PC-9 (cell line): ENCODE measurements around the gene PGAM5. TPM values are rescaled to one million over a fixed set of nuclear protein-coding genes. Genes with fewer than 3 reads are reported as not detected.
A peak's percentile ranks its signal among the peaks of the same experiment; 100 is the strongest.

ENCODE experiments used
- BruUV-seq: library from RNA; stranded (reverse); fragments of 400-500 nt; replicated peaks from 2 replicates; lab custom pipeline; 2021; lab: Mats Ljungman, UMichigan
- CTCF ChIA-PET: fragments of 300-600 bp; sonication (Branson Sonifier 250); formaldehyde crosslinking; loops from one replicate; lab custom pipeline; 2022; ENCODE audit warnings: antibody characterized with exemption; lab: Charles Lee
- POLR2A ChIA-PET: fragments of 300-600 bp; sonication (Branson Sonifier 250); formaldehyde crosslinking; loops from one replicate; lab custom pipeline; 2022; ENCODE audit warnings: antibody characterized with exemption; ENCODE audit not compliant: unreplicated experiment; lab: Charles Lee
- DNase-seq, 2 experiments: peaks; one replicate each; pipeline versions ENCODE4 v3.0.0 to v3.0.0-alpha.2; 2015 to 2022; ENCODE audit warnings: mixed read lengths in 1 of 2
- H2AFZ ChIP-seq: fragments of 200-600 bp; sonication (generic); 2 replicates; pipeline ENCODE4 v1.8.1; 2017; ENCODE audit warnings: antibody characterized with exemption
- H3F3A ChIP-seq: fragments of 200-600 bp; sonication (generic); 2 replicates; pipeline ENCODE4 v1.8.1; 2017; ENCODE audit warnings: antibody characterized with exemption, mild to moderate bottlenecking, low read depth; ENCODE audit not compliant: insufficient read depth
- H3K27ac ChIP-seq: fragments of 200-600 bp; sonication (generic); 2 replicates; pipeline ENCODE4 v1.6.1; 2016; ENCODE audit warnings: mixed run types
- H3K27me3 ChIP-seq: fragments of 200-600 bp; sonication (generic); 2 replicates; pipeline ENCODE4 v1.6.1; 2016; ENCODE audit warnings: low read depth, mixed run types; ENCODE audit not compliant: insufficient read depth
- H3K36me3 ChIP-seq: fragments of 200-600 bp; sonication (generic); 2 replicates; pipeline ENCODE4 v1.6.1; 2016; ENCODE audit warnings: low read depth, mixed run types
- H3K4me1 ChIP-seq: fragments of 200-600 bp; sonication (generic); replicated peaks from 2 replicates; pipeline ENCODE4 v1.6.1; 2016; ENCODE audit warnings: mixed run types; ENCODE audit not compliant: insufficient read depth
- H3K4me2 ChIP-seq: fragments of 200-600 bp; sonication (generic); 2 replicates; pipeline ENCODE4 v1.6.1; 2017; ENCODE audit warnings: mixed run types
- H3K4me3 ChIP-seq: fragments of 200-600 bp; sonication (generic); 2 replicates; pipeline ENCODE4 v1.6.1; 2016; ENCODE audit warnings: mixed run types
- H3K79me2 ChIP-seq: fragments of 200-600 bp; sonication (generic); 2 replicates; pipeline ENCODE4 v1.6.1; 2017; ENCODE audit warnings: low read depth, mixed run types
- H3K9me2 ChIP-seq: fragments of 200-600 bp; sonication (generic); 2 replicates; pipeline ENCODE4 v1.8.1; 2017; ENCODE audit warnings: mild to moderate bottlenecking; ENCODE audit not compliant: insufficient read depth
- H3K9me3 ChIP-seq: fragments of 200-600 bp; sonication (generic); 2 replicates; pipeline ENCODE4 v1.8.1; 2016; ENCODE audit warnings: low read depth; ENCODE audit not compliant: insufficient read depth
- H4K20me1 ChIP-seq: fragments of 200-600 bp; sonication (generic); 2 replicates; pipeline ENCODE4 v1.8.1; 2017; ENCODE audit not compliant: insufficient read depth
- CTCF ChIP-seq: fragments of 200-600 bp; sonication (generic); conservative IDR thresholded peaks from 2 replicates; pipeline ENCODE4 v1.6.1; 2017; ENCODE audit warnings: mixed run types, antibody characterized with exemption, mild to moderate bottlenecking, moderate library complexity
- EZH2 ChIP-seq: fragments of 200-600 bp; sonication (generic); IDR thresholded peaks from 2 replicates; pipeline ENCODE4 v1.8.0; 2017; ENCODE audit warnings: antibody characterized with exemption, low read depth
- intact Hi-C: fragments of 100-400 bp; cut with micrococcal nuclease; formaldehyde crosslinking; loops from one replicate; pipeline ENCODE4 v1.10.0; 2022; ENCODE audit not compliant: unreplicated experiment
- total RNA-seq: library from RNA; stranded (reverse); gene quantifications from 2 replicates; pipeline ENCODE4 v1.2.3, GENCODE V29; 2021

The PGAM5 gene
- total RNA-seq, 1 experiment from 2014 or later: 59.0 TPM

GRCh38 chr12:132761032-132761920 is 50.6 kb downstream of the PGAM5 start, which contains the start of gene ANKLE2:
ANKLE2 (minus strand) TSS chr12:132761832; CDS start chr12:132761798, 34 bp downstream.
- intact Hi-C loops: loop anchor here (2.0 kb wide), 1 partner anchor 74 kb away; the partner anchor contains the start of genes POLE and PXMP2
- POLR2A ChIA-PET: interaction anchor here (0.7 kb wide), 2 partner anchors 15 to 61 kb away, joined by 3 to 5 read pairs; no protein-coding TSS in a partner anchor
- no peaks in the 10 kb centered on the region for H3K9me3 ChIP-seq
- CTCF ChIA-PET: no interaction called here
- peak within 1 kb of the TSS; percentile 100 for H3K4me2 ChIP-seq
- TF ChIP-seq EZH2: no peak
- TF ChIP-seq CTCF: no peak
- H3K27ac ChIP-seq: peak within 1 kb of the TSS; percentile 98
- peak within 1 kb of the TSS; percentile 99 for H3K4me3 ChIP-seq
- no peaks in the 10 kb centered on the region for H3K9me2 ChIP-seq
- no TSS peak for BruUV-seq
- H2AFZ ChIP-seq: peak within 1 kb of the TSS; percentile 88
- H3K27me3 ChIP-seq: no peaks in the 10 kb centered on the region
- peaks cover 57% of the 10 kb centered on the region for H3K79me2 ChIP-seq
- H3K4me1 ChIP-seq: peaks cover 12% of the 10 kb centered on the region
- DNase-seq: peak in 1 of 2 experiments; percentile 32
- peaks cover 4% of the 10 kb centered on the region for H3K36me3 ChIP-seq
- peaks cover 36% of the 10 kb centered on the region for H4K20me1 ChIP-seq
- H3F3A ChIP-seq: peaks cover 38% of the 10 kb centered on the region

- H3K9me2 ChIP-seq: no peaks in the 10 kb centered on the region
- no peaks in the 10 kb centered on the region for H3K9me3 ChIP-seq
- peak overlapping the region; percentile 88 for H2AFZ ChIP-seq
- H3K79me2 ChIP-seq: peaks cover 50% of the 10 kb centered on the region
- H3F3A ChIP-seq: peaks cover 35% of the 10 kb centered on the region
- peaks cover 12% of the 10 kb centered on the region for H3K4me1 ChIP-seq
- peak; percentile 81 to 82 for DNase-seq
- peak overlapping the region; percentile 84 for H3K4me2 ChIP-seq
- ChIA-PET CTCF (no interaction called here), POLR2A (interaction anchor here (0.7 kb wide), 2 partner anchors 15 to 60 kb away, joined by 3 to 5 read pairs; no protein-coding TSS in a partner anchor)
- H3K4me3 ChIP-seq: peak overlapping the region; percentile 85
- peaks cover 28% of the 10 kb centered on the region for H4K20me1 ChIP-seq
- H3K36me3 ChIP-seq: peaks cover 2% of the 10 kb centered on the region
- H3K27me3 ChIP-seq: no peaks in the 10 kb centered on the region
- TSS peak; percentile 34 for BruUV-seq
- peak overlapping the region; percentile 79 for H3K27ac ChIP-seq
- no peak for TF ChIP-seq CTCF
- TF ChIP-seq EZH2: no peak
- intact Hi-C loops: loop anchor here (2.0 kb wide), 1 partner anchor 75 kb away; the partner anchor contains the start of genes POLE and PXMP2
Observed at GRCh38 chr12:132761921-132762583, 51.4 kb downstream of the PGAM5 start.

- Histone ChIP-seq H4K20me1 (peaks cover 11% of the 10 kb centered on the region), H3K27ac (no peak overlapping the region), H3K4me3 (no peak overlapping the region), H3K27me3 (no peaks in the 10 kb centered on the region), H3K4me1 (peaks cover 10% of the 10 kb centered on the region), H3K9me3 (no peaks in the 10 kb centered on the region), H3K79me2 (peaks cover 28% of the 10 kb centered on the region), H2AFZ (no peak overlapping the region), H3K9me2 (no peaks in the 10 kb centered on the region), H3F3A (peaks cover 40% of the 10 kb centered on the region), H3K4me2 (no peak overlapping the region), H3K36me3 (no peaks in the 10 kb centered on the region)
- intact Hi-C loops: no loop called here
- CTCF ChIA-PET: no interaction called here
- no TSS peak for BruUV-seq
- POLR2A ChIA-PET: no interaction called here
- no peak for DNase-seq
- TF ChIP-seq CTCF (no peak), EZH2 (no peak)
Observed at GRCh38 chr12:132764231-132764630, 53.6 kb downstream of the PGAM5 start.
